HG02759 (cell line): ENCODE measurements around the gene HPS1.

Source experiments
- ATAC-seq: cut with Tn5 transposase; IDR thresholded peaks from one replicate; pipeline ENCODE4 v1.9.1; 2021; ENCODE audit warnings: mild to moderate bottlenecking, moderate library complexity; ENCODE audit not compliant: unreplicated experiment

Gene HPS1

DNA sequence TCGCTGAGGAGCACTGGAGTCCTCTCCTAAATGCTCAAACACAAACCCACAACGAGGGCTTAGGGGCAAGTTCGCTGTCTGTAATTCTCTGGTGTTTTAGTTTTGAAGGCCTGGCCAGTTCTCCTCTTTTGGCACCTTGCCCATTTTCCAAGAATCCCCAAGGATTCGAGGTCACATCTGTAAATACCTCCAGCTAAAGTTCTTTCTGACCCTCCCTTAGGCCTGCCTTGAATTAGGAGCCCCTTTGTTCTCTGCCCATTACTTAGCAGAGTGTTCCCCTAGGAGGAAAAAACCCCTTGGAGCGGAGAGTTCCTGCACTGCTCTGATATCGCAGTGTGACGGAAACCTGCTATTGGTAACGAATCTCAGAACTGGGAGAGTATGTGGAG lies 31.0 kb downstream of the HPS1 start:
- no peak for ATAC-seq

DNA sequence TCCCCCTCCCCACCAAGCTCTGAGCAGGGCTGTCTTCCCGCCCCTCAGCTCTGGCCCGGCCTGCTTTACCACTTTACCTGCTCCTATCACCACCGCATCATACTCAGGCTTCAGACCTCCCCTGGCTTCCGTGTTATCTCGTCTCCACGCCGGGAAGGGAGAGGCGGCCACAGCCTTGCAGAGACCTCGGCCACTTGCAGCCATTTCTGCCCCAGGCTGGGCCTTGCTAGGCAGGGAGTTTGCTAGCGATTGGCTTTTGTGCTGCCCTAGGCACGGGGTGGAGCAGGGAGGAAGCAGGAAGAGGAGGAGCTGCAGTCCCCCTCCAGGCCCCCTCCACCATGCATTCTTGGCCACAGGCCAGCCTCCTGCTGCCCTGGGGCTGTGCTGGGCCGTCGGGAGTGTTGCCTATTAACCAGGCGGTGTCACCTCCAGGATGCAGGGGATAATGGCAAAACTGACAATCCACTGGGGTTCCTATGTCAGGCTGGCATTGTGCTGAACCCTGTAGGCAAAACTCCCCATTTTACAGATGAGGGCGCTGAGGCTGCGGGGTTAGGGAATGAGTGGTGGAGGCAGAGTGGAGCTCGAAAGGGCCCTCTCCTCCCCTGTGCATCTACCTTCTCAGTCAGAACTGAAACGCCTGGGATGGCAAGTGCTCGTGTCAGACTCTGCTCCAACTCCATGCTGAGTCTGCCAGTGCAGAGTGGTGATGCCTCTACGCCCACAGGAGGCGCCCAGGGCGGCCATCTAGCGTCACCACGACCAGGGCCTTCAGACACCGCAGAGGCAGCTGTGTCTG lies 31.6 kb downstream of the HPS1 start, which contains the start of gene PYROXD2:
TSS of gene PYROXD2 (minus strand) at position 251 of the 799 bp plus-strand sequence. CDS start at position 204, 47 bp downstream.
- peak; percentile 53 for ATAC-seq

DNA sequence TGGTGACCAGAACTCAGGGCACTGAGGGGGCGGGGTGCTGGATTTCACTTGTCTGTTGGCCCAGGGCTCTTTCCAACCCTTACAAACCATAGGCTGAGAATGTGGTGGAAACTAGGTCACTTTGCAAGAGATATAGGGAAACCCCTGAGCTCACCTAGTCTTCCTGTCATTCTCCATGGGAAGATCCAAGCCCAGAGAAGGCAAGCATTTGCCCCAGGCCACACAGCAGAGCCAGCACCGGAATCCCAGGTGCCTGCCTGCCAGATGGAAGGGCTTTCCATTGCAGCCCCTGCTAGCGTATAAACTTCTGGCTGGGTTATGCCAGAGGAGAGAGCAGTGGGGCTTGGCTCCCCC lies 32.2 kb downstream of the HPS1 start:
- no peak for ATAC-seq

DNA sequence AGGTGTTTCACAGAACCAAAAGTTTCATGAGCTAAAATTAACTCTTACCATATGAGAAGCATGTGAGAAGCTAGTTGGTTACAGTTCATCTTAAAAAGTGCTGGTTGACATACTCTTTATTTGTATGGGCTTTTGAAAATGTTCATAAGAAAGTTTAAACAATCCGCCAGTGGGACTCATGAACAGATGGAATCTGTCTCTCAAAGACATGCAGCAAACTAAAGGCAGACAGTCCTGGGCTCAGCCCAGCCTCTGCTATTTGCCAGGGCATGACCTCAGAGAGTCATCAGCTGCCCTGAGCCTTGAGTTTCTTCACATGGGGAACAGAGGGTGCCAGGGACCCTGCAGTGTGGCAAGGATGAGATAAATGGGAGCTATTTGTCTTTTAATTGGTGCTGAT lies 35.0 kb downstream of the HPS1 start:
- ATAC-seq, result no peak

DNA sequence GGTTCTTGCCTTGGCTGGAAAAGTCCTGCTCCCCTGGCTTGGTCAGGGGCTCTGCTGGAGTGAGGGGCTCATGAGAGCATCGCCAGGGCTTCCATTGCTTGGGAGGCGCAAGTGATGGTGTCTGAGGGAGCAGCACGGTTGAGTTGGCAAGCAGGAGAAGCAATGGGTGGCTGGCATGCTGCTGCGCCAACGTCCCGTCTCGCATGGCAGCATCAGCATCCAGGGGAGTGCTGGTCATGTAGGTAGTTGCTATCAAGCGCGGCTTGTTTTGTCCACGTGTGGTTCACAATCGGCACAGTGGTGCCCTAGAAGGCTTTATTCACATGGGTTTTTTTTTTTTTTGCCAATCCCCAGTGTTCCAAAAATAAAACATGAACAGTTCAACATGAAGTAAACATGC lies 35.6 kb downstream of the HPS1 start:
- no peak for ATAC-seq

DNA sequence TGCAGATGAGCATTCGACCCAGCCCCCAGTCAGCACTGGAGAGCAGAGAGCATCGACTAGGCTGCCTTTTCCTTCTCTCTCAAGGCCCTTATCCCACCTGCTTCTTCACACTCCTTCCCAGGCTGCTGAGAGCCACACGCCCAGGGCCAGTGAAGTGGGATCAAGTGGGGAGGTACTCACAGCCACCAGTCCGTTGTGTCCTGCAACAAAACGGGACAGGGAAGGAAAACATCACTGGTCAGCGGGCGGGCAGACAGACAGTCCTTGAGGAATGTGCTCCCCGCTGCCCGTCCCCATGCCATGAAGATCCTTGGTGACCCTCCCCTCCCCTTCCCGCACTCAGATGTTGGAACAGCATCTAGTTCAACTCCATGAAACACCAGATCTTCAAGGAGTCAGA lies 36.0 kb downstream of the HPS1 start:
- no peak for ATAC-seq

DNA sequence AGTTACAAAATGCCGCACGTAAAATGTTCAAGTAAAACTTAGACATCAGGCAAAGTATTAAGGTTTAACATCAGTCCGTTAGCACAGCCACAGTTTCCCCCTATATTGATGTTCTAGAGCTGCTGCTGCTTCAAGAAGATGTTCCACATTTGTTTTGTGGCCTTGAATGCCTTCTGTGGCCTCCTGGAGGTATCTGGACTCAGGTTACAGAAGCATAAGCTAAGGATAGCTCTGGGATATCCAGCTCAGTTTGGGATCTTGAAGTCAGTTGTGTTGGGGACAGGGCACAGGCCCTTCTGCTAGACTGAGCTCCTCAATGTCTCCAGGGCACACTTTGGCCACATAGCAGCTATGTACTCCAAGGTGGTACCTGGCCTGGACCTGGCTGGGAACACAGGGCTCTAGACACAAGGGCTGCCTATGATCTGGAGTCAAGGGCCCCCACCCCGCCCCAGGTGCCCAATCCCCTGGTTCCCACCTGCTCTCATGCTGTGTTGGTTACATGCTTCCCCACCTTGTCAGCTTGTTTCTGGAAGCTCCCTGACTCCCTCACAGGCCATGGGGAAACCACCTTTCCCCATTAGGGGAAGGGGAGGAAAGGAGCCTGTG lies 36.5 kb downstream of the HPS1 start:
- ATAC-seq, result no peak

DNA sequence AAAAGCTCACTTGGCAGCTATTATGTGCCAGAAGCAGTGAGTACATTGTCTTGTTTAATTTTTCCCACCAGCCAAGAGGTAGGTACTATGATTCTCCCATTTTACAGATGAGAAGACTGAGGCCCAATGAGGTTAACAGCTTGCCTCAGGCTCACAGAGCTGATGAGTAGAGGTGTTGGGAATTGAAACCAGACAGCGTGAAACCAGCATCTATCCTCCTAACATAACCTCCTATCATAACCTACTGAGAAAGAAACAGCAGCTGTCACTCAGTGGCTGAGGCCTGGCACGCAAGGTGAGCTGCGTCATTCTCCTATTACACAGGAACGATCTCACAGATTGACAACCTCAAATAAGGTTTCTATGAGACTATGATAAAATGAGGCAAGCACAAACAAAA lies 37.9 kb downstream of the HPS1 start:
- ATAC-seq, result no peak

DNA sequence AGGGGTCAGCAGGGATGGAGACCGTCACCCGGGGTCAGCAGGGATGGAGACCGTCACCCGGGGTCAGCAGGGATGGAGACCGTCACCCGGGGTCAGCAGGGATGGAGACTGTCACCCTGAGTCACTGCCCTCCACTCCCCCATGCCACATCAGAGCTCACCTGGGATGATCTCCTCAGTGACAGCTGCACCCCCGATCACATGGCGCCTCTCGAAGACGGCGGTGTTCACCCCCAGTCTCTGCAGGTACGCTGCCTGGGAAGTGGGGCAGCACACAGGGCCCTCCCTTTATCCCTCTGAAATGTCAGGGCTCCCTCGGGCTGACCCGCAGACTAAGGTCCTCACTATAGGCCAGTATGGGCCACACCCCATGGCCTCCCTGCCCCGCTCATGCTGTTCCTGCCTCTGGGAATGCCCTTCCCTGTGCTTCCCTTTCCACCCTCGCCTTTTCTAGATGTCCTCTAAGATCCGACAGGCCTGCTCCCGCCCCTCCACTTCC lies 38.9 kb downstream of the HPS1 start:
- no peak for ATAC-seq

DNA sequence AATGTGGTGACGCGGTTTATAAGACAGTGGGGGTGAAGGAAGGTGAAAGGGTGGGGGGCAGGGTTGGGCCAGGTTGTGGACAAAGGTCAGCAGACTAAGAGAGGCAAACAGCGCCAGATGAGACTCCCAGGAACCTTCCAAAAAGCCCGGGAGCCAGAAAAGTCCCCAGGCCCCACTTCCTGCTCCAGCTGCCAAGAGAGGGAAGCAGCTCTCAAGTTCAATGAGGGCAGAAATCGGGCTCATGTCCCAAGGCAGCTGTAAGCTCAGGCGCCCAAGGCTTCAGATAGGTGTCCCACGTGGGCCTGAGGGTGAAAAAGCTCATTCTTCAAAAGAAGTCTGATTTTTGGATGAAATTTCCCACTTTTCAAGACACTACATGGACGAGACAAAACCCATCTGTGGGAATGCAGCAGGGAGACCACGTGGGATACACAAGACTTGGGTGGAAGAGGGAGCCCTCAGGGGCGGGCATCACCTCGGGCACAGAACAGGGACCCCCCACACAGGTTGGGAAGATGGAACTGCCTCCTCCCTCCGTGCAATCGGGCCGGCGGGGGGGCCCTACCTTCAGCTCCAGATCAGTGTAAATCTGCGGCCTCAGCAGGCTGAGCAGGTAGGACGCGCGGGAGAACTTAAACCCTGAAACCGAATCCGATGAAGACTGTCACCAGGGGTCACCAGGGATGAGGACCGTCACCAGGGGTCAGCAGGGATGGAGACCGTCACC lies 39.6 kb downstream of the HPS1 start:
- ATAC-seq, result no peak

DNA sequence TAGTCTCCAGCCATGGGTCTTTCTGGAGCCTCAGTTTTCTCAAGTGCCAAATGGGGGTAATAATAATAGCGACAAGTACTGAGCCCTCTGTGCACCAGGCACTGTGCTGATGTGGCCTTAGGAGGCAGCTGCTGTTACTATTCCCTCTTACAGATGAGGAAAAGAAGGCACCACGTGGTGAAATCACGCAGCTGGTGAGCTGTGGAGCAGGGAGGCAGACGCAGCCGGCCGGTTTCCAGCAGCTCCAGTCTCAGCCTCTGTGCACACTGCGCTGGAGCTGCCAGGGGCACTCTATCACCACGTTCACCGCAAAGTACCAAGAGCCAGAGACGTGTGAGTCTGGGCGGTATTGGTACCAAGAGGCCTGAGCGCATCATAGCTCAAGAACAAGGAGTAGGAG lies 41.3 kb downstream of the HPS1 start:
- no peak for ATAC-seq

DNA sequence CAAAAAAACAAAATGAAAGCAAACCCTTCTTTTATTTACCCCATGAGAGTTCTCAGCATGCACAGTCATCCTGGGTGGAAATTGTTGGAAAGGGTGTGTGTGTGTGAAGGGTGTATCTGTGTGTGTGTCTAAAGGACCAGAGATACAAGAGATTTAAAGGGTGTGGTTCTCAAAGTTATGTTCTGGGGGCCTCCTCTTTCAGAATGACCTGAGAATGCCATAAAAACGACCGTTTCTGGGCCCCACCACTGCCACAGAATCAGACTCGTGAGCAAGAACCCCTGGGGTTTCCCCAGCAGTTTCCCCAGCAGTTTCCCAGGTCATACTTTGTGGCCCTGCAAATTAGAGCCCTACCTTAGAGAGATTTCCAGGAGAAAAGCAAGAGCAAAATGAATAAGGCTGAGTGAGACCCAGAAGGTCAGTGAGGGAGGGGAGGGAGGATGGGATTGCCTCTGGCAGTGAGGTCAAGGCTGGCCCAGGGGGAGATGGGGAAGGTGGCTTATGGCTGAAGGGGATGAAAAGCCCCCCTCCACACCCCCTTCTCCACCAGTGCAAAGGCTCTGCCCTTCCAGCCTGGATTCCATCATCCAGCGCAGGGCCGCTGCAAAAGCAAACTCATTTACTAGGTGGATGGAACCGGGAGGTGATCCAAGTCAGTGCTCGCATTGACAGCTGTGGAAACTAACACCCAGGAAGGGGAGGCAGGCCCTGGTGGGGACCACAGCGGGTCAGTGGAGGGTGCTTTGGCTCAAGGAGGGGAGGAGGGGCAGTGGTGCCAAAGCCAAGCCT lies 42.0 kb downstream of the HPS1 start:
- peak; percentile 68 for ATAC-seq

DNA sequence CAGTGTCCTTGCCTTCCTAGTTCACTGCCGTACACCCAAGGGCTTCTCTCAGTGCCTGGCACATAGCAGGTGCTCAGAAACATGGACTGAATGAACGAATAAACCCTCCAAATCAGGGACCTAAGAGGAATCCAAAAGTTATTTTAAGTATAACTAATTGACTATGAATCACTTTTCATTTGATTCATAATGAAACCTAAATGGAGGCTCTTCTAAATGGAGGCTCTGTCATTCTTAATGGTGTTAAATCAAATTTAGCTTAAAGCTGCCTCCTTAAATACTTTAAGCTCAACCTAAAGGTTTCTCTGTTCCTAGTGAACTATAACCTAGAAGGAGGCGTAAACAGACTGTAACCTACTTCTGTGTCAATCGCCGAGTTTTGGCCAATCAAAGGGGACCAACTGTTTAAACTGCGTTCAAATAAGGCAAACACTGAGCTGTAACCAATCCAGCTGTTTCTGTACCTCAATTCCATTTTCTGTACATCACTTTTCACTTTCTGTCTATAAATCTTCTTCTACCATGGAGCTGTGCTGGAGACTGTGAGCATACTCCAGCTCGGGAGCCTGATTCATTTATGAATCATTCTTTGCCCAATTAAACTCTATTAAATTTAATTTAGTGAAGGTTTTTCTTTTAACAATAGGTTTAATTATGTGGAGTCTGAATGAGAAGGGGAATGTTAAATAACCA lies 42.8 kb downstream of the HPS1 start:
- ATAC-seq, result no peak

DNA sequence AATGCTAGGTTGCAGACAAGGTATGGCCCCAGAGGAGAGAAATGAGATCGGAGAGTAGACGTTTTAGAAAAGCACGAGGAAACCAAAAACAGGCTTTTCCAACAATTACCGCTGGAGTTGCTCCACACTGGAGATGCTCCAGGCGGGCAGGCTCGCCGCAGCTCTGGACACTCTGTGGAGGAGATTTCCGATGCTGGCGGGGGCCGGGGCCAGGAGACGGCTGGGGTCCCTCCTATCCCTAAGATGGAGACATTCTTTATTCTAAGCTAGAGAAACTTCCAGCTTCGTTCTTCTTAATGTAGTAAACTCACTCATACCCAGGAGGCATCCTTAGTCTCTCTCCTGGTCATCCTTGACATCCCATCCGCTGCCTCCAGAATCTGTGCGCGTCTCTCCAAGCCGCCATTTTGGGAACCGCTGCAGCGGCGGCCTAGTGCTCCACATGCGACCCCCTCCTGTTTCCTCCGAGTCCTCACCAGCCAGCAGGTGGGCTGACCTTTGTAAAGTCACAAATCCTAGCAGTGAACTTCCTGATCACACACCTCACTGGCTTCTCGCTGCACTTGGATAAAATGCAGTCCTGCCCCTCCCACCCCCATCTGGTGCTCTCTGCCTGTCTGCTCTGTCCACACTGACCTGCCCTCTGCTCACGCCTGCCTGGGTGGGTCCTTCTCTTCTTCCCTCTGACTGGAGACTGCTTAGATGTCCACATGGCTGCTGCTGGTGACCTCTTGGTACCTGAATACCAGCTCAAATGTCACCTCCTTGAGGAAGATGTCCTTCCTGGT lies 43.6 kb downstream of the HPS1 start:
- no peak for ATAC-seq

DNA sequence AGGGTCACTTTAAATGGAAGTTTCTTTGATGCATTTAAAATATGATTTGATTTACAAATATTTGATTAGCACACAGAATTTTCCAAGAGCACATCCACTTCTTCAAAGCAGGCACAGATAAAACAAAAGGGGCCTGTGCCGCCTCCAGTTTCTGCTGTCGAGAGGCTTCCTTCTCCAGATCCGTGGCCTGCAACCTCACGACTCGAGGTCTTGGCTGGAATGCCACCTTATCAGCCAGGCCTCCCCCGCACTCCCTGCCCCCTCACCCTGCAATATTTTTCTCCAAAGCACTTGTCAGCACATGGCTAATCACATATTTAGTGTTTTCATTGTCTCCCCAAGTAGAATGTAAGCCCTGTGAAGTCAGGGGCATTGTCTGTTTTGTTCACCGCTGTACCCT lies 44.3 kb downstream of the HPS1 start:
- ATAC-seq, result no peak

DNA sequence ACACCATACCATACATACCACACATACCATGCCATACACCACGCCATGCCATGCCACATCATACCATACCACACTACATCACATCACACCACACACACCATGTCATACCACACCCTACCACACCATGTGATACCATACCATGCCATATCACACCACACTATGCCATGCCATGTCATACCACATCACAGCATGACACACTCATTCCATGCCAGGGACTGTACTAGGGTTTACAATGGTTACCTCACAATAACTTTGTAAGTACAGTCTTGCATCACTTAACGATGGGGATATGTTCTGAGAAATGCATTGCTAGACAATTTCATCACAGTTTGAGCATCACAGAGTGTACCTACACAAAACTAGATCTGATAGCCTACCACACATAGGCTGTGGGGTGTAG lies 46.3 kb downstream of the HPS1 start:
- ATAC-seq, result no peak

DNA sequence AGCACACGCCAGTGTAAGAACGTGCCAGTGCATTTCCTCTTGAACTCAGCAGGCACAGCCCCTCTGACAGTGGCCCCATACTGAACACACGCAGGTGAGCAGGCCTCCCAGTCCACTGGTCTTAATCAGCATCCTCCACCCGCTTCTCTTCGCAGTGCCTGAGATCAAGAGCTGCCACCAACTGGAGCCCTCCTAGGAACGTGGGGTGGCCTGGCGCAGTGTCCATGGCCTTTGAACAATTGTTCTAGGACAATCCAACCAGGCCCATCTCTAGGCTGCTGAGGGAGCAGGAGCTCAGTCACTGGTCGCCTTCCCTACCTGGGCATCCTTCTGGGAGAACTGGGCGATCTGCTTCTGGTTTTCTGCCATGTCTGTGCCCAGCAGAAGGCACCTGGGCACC lies 47.0 kb downstream of the HPS1 start:
- ATAC-seq, result no peak

DNA sequence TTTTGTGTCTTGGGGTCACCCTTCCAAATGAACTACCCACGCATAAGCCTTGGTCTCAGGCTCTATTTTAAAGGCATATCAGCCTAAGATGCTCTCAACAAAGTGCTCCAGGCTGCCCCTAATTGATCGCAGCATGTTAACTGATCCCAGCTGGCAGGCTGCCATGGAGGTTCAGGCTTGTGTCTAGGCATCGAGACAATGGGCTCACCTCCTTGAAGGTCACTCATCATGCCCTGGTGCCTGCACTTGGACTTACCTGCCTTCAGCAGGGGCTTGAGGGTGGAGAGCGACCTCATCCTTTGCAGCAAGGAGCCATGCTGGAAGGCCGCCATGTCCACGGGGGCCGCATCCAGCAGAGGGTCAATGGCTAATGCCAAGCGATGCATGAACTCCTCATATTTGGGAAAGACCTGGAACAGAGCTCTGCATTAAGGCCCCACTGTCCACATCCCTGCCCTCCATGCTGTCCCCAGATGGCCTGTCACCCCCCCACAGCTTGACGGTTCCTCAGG lies 49.6 kb downstream of the HPS1 start:
- ATAC-seq, result no peak
